ENCODE results near the gene RAB7B.

DNA sequence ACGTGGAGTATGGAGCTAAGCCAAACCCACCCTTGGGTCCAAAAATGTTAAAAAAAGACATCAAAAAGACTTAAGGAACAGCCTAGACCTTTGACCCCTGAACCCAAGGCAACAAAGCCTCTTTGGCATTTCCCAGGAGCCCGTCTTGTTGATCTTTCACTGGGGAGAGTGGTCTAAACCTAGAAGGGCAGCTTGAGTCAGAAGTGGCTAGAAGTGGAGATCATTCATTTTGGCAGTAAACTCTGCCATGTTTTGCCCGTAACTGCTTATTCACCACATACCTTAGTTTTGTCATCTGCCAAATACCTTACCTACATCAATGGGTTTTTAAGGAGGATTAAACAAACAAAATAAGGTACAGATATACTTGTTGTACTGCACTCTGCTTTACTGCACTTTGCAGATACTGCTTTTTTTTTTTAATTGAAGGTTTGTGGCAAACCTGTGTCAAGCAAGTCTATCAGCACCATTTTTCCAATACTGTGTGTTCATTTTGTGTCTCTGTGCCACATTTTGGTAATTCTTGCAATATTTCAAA, 22.2 kb upstream of the RAB7B start:
- no peak for TF ChIP-seq POLR2A (IDR thresholded peaks at IDR 0.05; ENCODE audit: extremely low read depth, insufficient read length)
- TF ChIP-seq, protein P1, sequence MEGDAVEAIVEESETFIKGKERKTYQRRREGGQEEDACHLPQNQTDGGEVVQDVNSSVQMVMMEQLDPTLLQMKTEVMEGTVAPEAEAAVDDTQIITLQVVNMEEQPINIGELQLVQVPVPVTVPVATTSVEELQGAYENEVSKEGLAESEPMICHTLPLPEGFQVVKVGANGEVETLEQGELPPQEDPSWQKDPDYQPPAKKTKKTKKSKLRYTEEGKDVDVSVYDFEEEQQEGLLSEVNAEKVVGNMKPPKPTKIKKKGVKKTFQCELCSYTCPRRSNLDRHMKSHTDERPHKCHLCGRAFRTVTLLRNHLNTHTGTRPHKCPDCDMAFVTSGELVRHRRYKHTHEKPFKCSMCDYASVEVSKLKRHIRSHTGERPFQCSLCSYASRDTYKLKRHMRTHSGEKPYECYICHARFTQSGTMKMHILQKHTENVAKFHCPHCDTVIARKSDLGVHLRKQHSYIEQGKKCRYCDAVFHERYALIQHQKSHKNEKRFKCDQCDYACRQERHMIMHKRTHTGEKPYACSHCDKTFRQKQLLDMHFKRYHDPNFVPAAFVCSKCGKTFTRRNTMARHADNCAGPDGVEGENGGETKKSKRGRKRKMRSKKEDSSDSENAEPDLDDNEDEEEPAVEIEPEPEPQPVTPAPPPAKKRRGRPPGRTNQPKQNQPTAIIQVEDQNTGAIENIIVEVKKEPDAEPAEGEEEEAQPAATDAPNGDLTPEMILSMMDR (IDR thresholded peaks at IDR 0.05; ENCODE audit: low read depth, low read length) = no peak

All from NB4 (cell line).